Ishikawa (cell line): ENCODE measurements around the gene LRTM1.

Experiments used
- CEBPB ChIP-seq: IDR thresholded peaks from 2 replicates; pipeline ENCODE4 v1.6.1; 2012
- CREB1 ChIP-seq: IDR thresholded peaks from 2 replicates; pipeline ENCODE4 v1.6.1; 2012; ENCODE audit warnings: low read depth
- EGR1 ChIP-seq: IDR thresholded peaks from 2 replicates; pipeline ENCODE4 v1.6.1; 2012
- EP300 ChIP-seq: IDR thresholded peaks from 2 replicates; pipeline ENCODE4 v1.6.1; 2012; ENCODE audit warnings: borderline replicate concordance
- FOXM1 ChIP-seq: IDR thresholded peaks from 2 replicates; pipeline ENCODE4 v1.6.1; 2012; ENCODE audit warnings: low read depth, borderline replicate concordance
- MAX ChIP-seq: IDR thresholded peaks from 2 replicates; pipeline ENCODE4 v1.6.1; 2012
- NFIC ChIP-seq: IDR thresholded peaks from 2 replicates; pipeline ENCODE4 v1.6.1; 2012
- RAD21 ChIP-seq: IDR thresholded peaks from 2 replicates; pipeline ENCODE4 v1.6.1; 2012; ENCODE audit warnings: low read depth
- TAF1 ChIP-seq: IDR thresholded peaks from 2 replicates; pipeline ENCODE4 v1.6.1; 2012; ENCODE audit warnings: low read depth, mild to moderate bottlenecking
- TCF12 ChIP-seq: IDR thresholded peaks from 2 replicates; pipeline ENCODE4 v1.6.1; 2012; ENCODE audit warnings: low read depth
- TEAD4 ChIP-seq: IDR thresholded peaks from 2 replicates; pipeline ENCODE4 v1.6.1; 2012
- USF1 ChIP-seq: IDR thresholded peaks from 2 replicates; pipeline ENCODE4 v1.6.1; 2012
- YY1 ChIP-seq: IDR thresholded peaks from 2 replicates; pipeline ENCODE4 v1.6.1; 2012; ENCODE audit warnings: low read depth
- ZBTB7A ChIP-seq: IDR thresholded peaks from 2 replicates; pipeline ENCODE4 v1.6.1; 2012; ENCODE audit warnings: low read depth
- TF ChIP-seq, protein P1 (sequence below): IDR thresholded peaks from 2 replicates; pipeline ENCODE4 v1.6.1; 2012; ENCODE audit warnings: low read depth, mild to moderate bottlenecking

LRTM1 gene

DNA sequence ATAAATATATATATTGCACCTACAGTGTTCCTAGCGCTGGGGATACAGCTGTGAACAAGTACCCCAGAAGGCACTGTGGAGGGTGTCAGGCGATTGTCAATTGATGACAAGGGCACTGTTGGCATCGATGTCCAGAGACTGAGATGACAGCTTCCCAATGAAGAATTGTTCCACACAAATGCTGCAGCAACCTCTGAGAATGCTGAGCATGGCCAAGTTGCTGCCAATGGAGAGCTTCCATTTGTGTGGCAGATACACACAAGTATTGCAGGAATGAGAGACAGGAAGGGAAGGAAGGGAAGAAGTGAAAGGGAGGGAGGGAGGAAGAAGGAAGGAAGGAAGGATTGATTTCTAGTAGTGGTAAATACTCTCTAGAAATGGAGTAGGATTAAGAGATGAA is 21.9 kb downstream of the LRTM1 start:
- no peak for TF ChIP-seq TAF1
- TF ChIP-seq YY1: no peak
- TF ChIP-seq ZBTB7A: no peak
- TF ChIP-seq CEBPB: no peak
- TF ChIP-seq MAX: no peak
- TF ChIP-seq CREB1: no peak
- no peak for TF ChIP-seq EP300
- TF ChIP-seq TEAD4: no peak
- TF ChIP-seq RAD21: no peak
- TF ChIP-seq EGR1: no peak
- TF ChIP-seq TCF12: no peak
- TF ChIP-seq, protein P1, sequence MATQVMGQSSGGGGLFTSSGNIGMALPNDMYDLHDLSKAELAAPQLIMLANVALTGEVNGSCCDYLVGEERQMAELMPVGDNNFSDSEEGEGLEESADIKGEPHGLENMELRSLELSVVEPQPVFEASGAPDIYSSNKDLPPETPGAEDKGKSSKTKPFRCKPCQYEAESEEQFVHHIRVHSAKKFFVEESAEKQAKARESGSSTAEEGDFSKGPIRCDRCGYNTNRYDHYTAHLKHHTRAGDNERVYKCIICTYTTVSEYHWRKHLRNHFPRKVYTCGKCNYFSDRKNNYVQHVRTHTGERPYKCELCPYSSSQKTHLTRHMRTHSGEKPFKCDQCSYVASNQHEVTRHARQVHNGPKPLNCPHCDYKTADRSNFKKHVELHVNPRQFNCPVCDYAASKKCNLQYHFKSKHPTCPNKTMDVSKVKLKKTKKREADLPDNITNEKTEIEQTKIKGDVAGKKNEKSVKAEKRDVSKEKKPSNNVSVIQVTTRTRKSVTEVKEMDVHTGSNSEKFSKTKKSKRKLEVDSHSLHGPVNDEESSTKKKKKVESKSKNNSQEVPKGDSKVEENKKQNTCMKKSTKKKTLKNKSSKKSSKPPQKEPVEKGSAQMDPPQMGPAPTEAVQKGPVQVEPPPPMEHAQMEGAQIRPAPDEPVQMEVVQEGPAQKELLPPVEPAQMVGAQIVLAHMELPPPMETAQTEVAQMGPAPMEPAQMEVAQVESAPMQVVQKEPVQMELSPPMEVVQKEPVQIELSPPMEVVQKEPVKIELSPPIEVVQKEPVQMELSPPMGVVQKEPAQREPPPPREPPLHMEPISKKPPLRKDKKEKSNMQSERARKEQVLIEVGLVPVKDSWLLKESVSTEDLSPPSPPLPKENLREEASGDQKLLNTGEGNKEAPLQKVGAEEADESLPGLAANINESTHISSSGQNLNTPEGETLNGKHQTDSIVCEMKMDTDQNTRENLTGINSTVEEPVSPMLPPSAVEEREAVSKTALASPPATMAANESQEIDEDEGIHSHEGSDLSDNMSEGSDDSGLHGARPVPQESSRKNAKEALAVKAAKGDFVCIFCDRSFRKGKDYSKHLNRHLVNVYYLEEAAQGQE: no peak
- no peak for TF ChIP-seq USF1

DNA sequence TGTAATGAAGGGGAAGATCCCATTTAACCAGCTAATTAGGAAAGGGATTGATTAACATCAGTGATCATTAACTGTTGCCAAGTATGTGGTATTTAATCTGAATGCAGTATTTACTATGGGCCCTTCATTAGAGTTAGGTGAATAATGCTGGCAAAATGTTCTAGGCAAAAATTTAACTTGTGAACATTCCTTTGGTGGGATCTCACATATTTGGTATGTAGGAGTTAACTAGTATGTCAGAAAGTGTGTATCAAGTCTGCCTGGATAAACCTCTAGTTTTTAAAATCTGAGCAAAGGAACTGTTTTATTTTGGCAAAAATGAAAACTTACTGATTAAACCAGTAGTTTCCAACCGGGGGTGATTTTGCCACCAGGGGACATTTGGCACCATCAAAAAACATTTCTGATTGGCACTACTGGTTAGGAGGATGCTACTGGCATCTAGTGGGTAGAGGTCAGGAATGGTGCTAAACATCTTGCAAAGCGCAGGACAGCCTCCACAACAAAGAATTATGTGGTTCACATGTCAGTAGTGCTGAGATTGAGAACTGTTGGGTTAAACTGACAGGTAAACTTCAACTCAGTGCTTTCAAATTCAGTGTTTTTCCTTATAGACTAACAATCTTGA is 22.5 kb downstream of the LRTM1 start:
- no peak for TF ChIP-seq EGR1
- TF ChIP-seq CREB1: no peak
- TF ChIP-seq RAD21: no peak
- no peak for TF ChIP-seq NFIC
- no peak for TF ChIP-seq ZBTB7A
- TF ChIP-seq MAX: no peak
- TF ChIP-seq USF1: no peak
- no peak for TF ChIP-seq TEAD4
- TF ChIP-seq FOXM1: no peak
- TF ChIP-seq CEBPB: no peak
- TF ChIP-seq, protein P1: no peak
- no peak for TF ChIP-seq EP300
- no peak for TF ChIP-seq TCF12
- no peak for TF ChIP-seq TAF1
- no peak for TF ChIP-seq YY1

DNA sequence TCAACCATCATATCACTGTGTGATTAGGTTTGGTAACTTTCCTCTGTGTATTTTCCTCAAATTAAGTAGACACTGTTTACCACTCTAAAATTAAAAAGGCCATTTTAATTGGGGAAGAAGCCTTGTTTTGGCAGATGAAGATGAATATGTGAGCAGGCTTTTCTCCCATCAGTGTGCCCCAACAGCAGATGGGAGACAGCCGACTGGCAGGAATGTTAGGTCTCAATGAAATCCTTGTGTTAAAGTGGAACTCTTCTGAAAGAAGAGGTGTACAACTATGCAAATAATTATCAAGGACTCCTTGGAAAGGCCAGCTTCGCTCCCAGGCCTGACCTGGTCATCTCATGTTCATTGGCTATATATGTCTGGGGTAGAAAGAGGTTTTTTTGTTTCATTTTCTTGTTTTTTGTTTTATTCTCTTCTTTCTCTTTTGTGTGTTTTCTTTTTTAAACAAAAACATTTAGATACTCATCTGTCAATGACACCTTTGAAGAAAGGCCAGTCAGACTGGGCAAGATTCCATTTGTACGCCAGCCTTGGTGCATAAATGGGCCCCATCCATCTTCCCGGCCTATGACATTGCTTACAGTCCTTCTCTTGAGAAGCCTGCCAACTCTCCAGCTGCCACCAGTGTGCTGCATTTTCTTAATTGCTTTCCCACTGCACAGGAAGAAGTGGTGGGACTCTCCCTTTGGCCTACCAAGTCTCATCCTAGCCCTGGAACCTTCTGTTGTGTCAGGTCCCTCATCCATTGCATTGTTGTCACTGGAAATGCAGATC is 25.8 kb downstream of the LRTM1 start:
- TF ChIP-seq NFIC: no peak
- no peak for TF ChIP-seq YY1
- TF ChIP-seq TEAD4: no peak
- TF ChIP-seq CREB1: no peak
- TF ChIP-seq, protein P1: no peak
- no peak for TF ChIP-seq CEBPB
- no peak for TF ChIP-seq FOXM1
- TF ChIP-seq EGR1: no peak
- TF ChIP-seq TCF12: no peak
- TF ChIP-seq TAF1: no peak
- TF ChIP-seq ZBTB7A: no peak
- no peak for TF ChIP-seq RAD21
- no peak for TF ChIP-seq EP300
- no peak for TF ChIP-seq USF1
- no peak for TF ChIP-seq MAX
